K562 (cell line): ENCODE data around the gene CRB2. TPM values are rescaled to one million over a fixed set of nuclear protein-coding genes. Genes with fewer than 3 reads are reported as not detected.

ENCODE experiments used
- ATAC-seq: fragments of 200-7000 bp; cut with Tn5 transposase; 3 replicates; pipeline ENCODE4 v1.9.1; 2020; ENCODE audit warnings: moderate library complexity
- BruUV-seq: library from RNA; stranded (reverse); fragments of 400-500 nt; replicated peaks from 2 replicates; lab custom pipeline; 2021; lab: Mats Ljungman, UMichigan
- CTCF ChIA-PET: fragments of 300-600 bp; formaldehyde crosslinking; extraction: SDS; loops from one replicate; lab custom pipeline; 2021; ENCODE audit warnings: low intra/inter-chr PET ratio; lab: Yijun Ruan, JAX
- POLR2A ChIA-PET: fragments of 300-600, 350-650 bp; sonication (Branson Sonifier 250); formaldehyde crosslinking; extraction: SDS; loops from one replicate; lab custom pipeline; 2021; ENCODE audit warnings: antibody characterized with exemption, inconsistent platforms; lab: Yijun Ruan, JAX
- DNase-seq, 4 experiments: peaks; one replicate each; pipeline versions ENCODE4 v3.0.0 to v3.0.0-alpha.2; 2011 to 2018; ENCODE audit warnings: low spot score in 3 of 4, mixed read lengths in 3 of 4; ENCODE audit errors: extremely low read depth in 1 of 4
- FAIRE-seq: peaks from 2 replicates; lab custom pipeline; 2011; peaks lifted over from hg19 to GRCh38; lab: Jason Lieb, UNC
- H2AFZ ChIP-seq: 2 replicates; pipeline ENCODE4 v1.6.0; 2011; ENCODE audit warnings: low read depth, low read length, control low read depth, inconsistent platforms
- H3K27ac ChIP-seq: fragments of 200-600 bp; 3 replicates; pipeline ENCODE4 v1.8.0; 2011; ENCODE audit warnings: low read depth, mild to moderate bottlenecking, control low read depth, inconsistent platforms, low read length, moderate library complexity, mixed read lengths; ENCODE audit errors: extremely low read depth
- H3K27me3 ChIP-seq, 2 experiments: fragments of 300-600 bp in 1 of 2; 2 replicates in 1 of 2; 3 replicates in 1 of 2; pipeline versions ENCODE4 v1.6.0 to v1.8.0; 2011; ENCODE audit warnings: inconsistent platforms in 2 of 2, low read length in 2 of 2, mild to moderate bottlenecking in 1 of 2, mixed read lengths in 1 of 2, moderate library complexity in 1 of 2; ENCODE audit not compliant: control insufficient read depth in 2 of 2, insufficient read depth in 2 of 2
- H3K36me3 ChIP-seq: fragments of 300-600 bp; 3 replicates; pipeline ENCODE4 v1.8.0; 2011; ENCODE audit warnings: mild to moderate bottlenecking, low read length, inconsistent platforms; ENCODE audit not compliant: control insufficient read depth, insufficient read depth
- H3K4me1 ChIP-seq, 2 experiments: fragments of 200-600 bp in 1 of 2; replicated peaks in 1 of 2; 2 replicates in 1 of 2; 3 replicates in 1 of 2; pipeline versions ENCODE4 v1.5.1 to v1.8.0; 2011; ENCODE audit warnings: inconsistent platforms in 2 of 2, low read length in 2 of 2, mild to moderate bottlenecking in 1 of 2, mixed read lengths in 1 of 2, moderate library complexity in 1 of 2; ENCODE audit not compliant: control insufficient read depth in 2 of 2, insufficient read depth in 2 of 2
- H3K4me2 ChIP-seq: 2 replicates; pipeline ENCODE4 v1.6.1; 2011; ENCODE audit warnings: low read length, control low read depth, inconsistent platforms, mixed read lengths; ENCODE audit not compliant: insufficient read depth
- H3K4me3 ChIP-seq: fragments of 200-600 bp; sonication (generic), shearing (Covaris generic); 2 replicates; pipeline ENCODE4 v1.5.1; 2016; ENCODE audit warnings: control low read depth, inconsistent platforms
- H3K79me2 ChIP-seq: fragments of 200-600 bp; 3 replicates; pipeline ENCODE4 v1.8.0; 2011; ENCODE audit warnings: low read length, inconsistent platforms; ENCODE audit not compliant: control insufficient read depth, insufficient read depth
- H3K9ac ChIP-seq, 2 experiments: 2 replicates each; pipeline versions ENCODE4 v1.6.0 to v1.6.1; 2011; ENCODE audit warnings: low read depth in 2 of 2, low read length in 2 of 2, control low read depth in 1 of 2, inconsistent platforms in 1 of 2, mild to moderate bottlenecking in 1 of 2, mixed read lengths in 1 of 2; ENCODE audit not compliant: insufficient read depth in 1 of 2
- H3K9me1 ChIP-seq: one replicate; pipeline ENCODE4 v1.6.0; 2011; ENCODE audit warnings: inconsistent platforms, mild to moderate bottlenecking, low read length, moderate library complexity; ENCODE audit not compliant: control insufficient read depth, insufficient read depth
- H3K9me3 ChIP-seq: replicated peaks from 2 replicates; pipeline ENCODE4 v1.5.1; 2011; ENCODE audit warnings: low read depth, low read length, inconsistent platforms; ENCODE audit not compliant: control insufficient read depth, insufficient read depth
- H4K20me1 ChIP-seq: replicated peaks from 2 replicates; pipeline ENCODE4 v1.6.1; 2011; ENCODE audit warnings: low read length, inconsistent platforms, mixed read lengths; ENCODE audit not compliant: control insufficient read depth, insufficient read depth
- BCL6 ChIP-seq: fragments of 250-450 bp; sonication (Bioruptor Pico); IDR thresholded peaks from 2 replicates; pipeline ENCODE4 v1.4.0; 2020
- CTBP1 ChIP-seq: fragments of 450-650 bp; IDR thresholded peaks from 2 replicates; pipeline ENCODE4 v1.6.1; 2016; ENCODE audit warnings: borderline replicate concordance
- FOXJ3 ChIP-seq: sonication (generic); formaldehyde crosslinking; IDR thresholded peaks from 2 replicates; pipeline ENCODE4 v1.4.0; 2020; ENCODE audit warnings: mild to moderate bottlenecking, missing genetic modification reagents
- MAFG ChIP-seq: fragments of 450-650 bp; conservative IDR thresholded peaks from 2 replicates; pipeline ENCODE4 v1.6.1; 2016; ENCODE audit warnings: missing genetic modification characterization, missing compliant biosample characterization
- NCOA4 ChIP-seq: fragments of 450-650 bp; IDR thresholded peaks from 2 replicates; pipeline ENCODE4 v1.6.1; 2018; ENCODE audit warnings: mild to moderate bottlenecking; ENCODE audit not compliant: partially characterized antibody
- PRMT5 ChIP-seq: sonication (generic); formaldehyde crosslinking; IDR thresholded peaks from 2 replicates; pipeline ENCODE4 v1.5.0; 2020; ENCODE audit warnings: missing genetic modification reagents
- SMARCB1 ChIP-seq: IDR thresholded peaks from 2 replicates; pipeline ENCODE4 v1.6.1; 2011; ENCODE audit warnings: improper control_type of control experiment, low read depth; ENCODE audit not compliant: insufficient read length
- SMC3 ChIP-seq: conservative IDR thresholded peaks from 2 replicates; pipeline ENCODE4 v1.6.1; 2011; ENCODE audit warnings: low read depth, low read length, improper control_type of control experiment; ENCODE audit not compliant: insufficient read depth
- SOX6 ChIP-seq: fragments of 450-650 bp; IDR thresholded peaks from 2 replicates; pipeline ENCODE4 v1.6.1; 2014; ENCODE audit warnings: mild to moderate bottlenecking
- XRCC5 ChIP-seq: fragments of 200-400 bp; formaldehyde crosslinking; IDR thresholded peaks from 2 replicates; pipeline ENCODE4 v1.6.1; 2017; ENCODE audit warnings: low read depth, mild to moderate bottlenecking, low read length
- ZBTB8A ChIP-seq: fragments of 450-650 bp; IDR thresholded peaks from 2 replicates; pipeline ENCODE4 v1.6.1; 2018; ENCODE audit warnings: mild to moderate bottlenecking, moderate library complexity; ENCODE audit not compliant: partially characterized antibody
- ZNF431 ChIP-seq: sonication (generic); formaldehyde crosslinking; IDR thresholded peaks from 2 replicates; pipeline ENCODE4 v1.8.0; 2022; ENCODE audit warnings: mild to moderate bottlenecking, missing genetic modification reagents
- WGBS: fragments of 100-300 bp; shearing (Covaris generic); methylation state at CpG from one replicate; pipeline ENCODE4 v1.1.6; 2016; ENCODE audit warnings: low coverage, mixed read lengths; ENCODE audit not compliant: insufficient coverage; ENCODE audit errors: missing lambda C conversion rate; 5-methylcytosine and 5-hydroxymethylcytosine counted together
- in situ Hi-C: fragments of 300-500 bp; cut with MboI; formaldehyde crosslinking; loops from 4 replicates; pipeline ENCODE4 v1.15.0; 2018; ENCODE audit warnings: inconsistent platforms, mixed read lengths
- intact Hi-C: fragments of 100-400 bp; cut with micrococcal nuclease; formaldehyde crosslinking; loops from 2 replicates; pipeline ENCODE4 v1.14.2; 2022
- polyA plus RNA-seq, 8 experiments: library from polyadenylated mRNA; depleted of rRNA in 4 of 8; stranded (reverse) in 5 of 8; unstranded in 3 of 8; fragments of >200 nt; fragmentation: Nextera tagmentation in 2 of 8; fragmentation: Illumina TruSeq in 1 of 8; extraction: Ambion mirVana in 2 of 8; extraction: Trizol in 1 of 8; gene quantifications; 2 replicates each; pipeline versions ENCODE4 v1.2.1 to v1.2.3, GENCODE V29; 2011 to 2014; ENCODE audit warnings: inconsistent platforms in 1 of 8, missing spikeins in 1 of 8
- total RNA-seq, 7 experiments: library from RNA; depleted of rRNA in 6 of 7; stranded (reverse); fragments of >200 nt in 6 of 7; fragmentation: Illumina TruSeq in 2 of 7; extraction: Trizol in 2 of 7; gene quantifications; 2 replicates each; pipeline versions ENCODE4 v1.2.1 to v1.2.3, GENCODE V29; 2011 to 2021; ENCODE audit warnings: low replicate concordance in 1 of 7
- TF ChIP-seq, protein P1 (sequence below): sonication (generic); formaldehyde crosslinking; IDR thresholded peaks from 2 replicates; pipeline ENCODE4 v1.5.0; 2020; ENCODE audit warnings: missing genetic modification reagents
- TF ChIP-seq, protein P2 (sequence below): fragments of 450-650 bp; IDR thresholded peaks from one replicate; pipeline ENCODE4 v1.6.1; 2018; ENCODE audit warnings: mild to moderate bottlenecking, moderate library complexity; ENCODE audit not compliant: partially characterized antibody
- TF ChIP-seq, protein P3 (sequence below): fragments of 450-650 bp; IDR thresholded peaks from 2 replicates; pipeline ENCODE4 v1.6.1; 2018; ENCODE audit warnings: mild to moderate bottlenecking, low read depth; ENCODE audit not compliant: partially characterized antibody
- TF ChIP-seq, protein P4 (sequence below): sonication (generic); formaldehyde crosslinking; IDR thresholded peaks from 2 replicates; pipeline ENCODE4 v1.9.0; 2022; ENCODE audit warnings: mild to moderate bottlenecking, missing genetic modification reagents
- TF ChIP-seq, protein P5 (sequence below): sonication (generic); formaldehyde crosslinking; IDR thresholded peaks from 2 replicates; pipeline ENCODE4 v1.8.1; 2022; ENCODE audit warnings: missing genetic modification reagents

CRB2 gene
- total and polyA plus RNA-seq, 9 of the 15 experiments (the other 6 are each of a cell fraction or from before 2014, with no cell fraction given): 0.13 to 1.2 (median 0.25) TPM; not detected in 2

DNA sequence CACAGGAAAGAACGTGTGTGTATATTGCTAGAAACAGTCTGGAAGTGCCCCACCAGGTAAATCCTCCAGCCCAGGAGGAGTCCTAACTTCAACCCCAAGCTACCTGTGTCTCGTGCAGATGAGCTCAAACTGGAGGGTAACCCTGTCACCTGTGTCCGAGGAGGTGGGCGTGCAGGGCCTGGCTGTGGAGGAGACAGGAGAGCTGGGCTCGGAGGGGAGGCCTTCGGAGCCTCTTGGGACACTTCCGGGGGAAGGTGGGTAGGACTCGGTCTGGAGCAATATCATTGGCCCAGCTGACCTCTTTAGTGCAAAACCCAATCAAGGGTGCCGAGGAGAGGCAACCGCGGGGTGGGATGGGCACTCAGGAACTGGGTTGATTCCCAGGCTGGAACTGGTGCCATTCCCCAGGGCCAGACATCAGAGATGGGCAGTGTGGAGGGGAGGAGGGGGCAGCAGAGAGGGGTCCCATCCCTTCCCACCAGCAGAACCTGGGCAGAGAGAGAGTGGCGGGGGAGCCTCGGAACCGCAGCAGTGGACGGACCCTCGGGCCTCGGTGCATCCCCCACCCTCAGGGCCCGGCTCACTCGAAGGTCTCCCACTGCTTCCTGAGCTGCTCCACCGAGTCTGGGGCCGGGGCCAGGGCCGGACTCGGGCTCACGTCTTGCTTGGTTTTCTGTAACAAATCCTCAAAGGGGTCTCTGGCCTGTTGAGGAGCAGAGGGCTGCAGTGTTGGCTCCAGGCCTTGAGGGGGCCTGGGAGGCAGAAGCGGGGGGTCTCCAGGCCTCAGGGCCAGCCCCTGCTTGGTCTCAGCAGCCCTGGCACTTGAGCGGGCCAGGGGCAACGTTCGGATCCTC is 25.1 kb downstream of the CRB2 start:
- Histone ChIP-seq H3K27ac (no peak overlapping the region), H3K36me3 (no peaks in the 10 kb centered on the region), H3K4me3 (no peak overlapping the region), H4K20me1 (no peaks in the 10 kb centered on the region; the same call in 1 of the 2 replicates), H3K79me2 (no peaks in the 10 kb centered on the region), H3K27me3 (no peaks in the 10 kb centered on the region), H3K4me2 (no peak overlapping the region), H3K9me3 (no peaks in the 10 kb centered on the region), H3K9me1 (peaks cover 4% of the 10 kb centered on the region), H3K9ac (peak overlapping the region in 1 of 2 experiments; percentile 52; a peak in 1 of 4 replicates), H2AFZ (no peak overlapping the region), H3K4me1 (peaks cover 1 to 54% of the 10 kb centered on the region in 2 experiments; a peak in 4 of 5 replicates)
- no TSS peak for BruUV-seq
- FAIRE-seq (no peak), DNase-seq (no peak), ATAC-seq (no peak)
- in situ Hi-C loops (no loop called here), intact Hi-C loops (no loop called here)
- CTCF ChIA-PET: no interaction called here
- POLR2A ChIA-PET: interaction anchor here (0.6 to 1.2 kb wide), 3 partner anchors 9 to 79 kb away, joined by 3 to 5 read pairs (median 3); no protein-coding TSS in a partner anchor
- 66% methylated on average over 18 of the region's 28 CpGs for WGBS
- TF ChIP-seq SOX6 (no peak), NCOA4 (no peak), XRCC5 (no peak), FOXJ3 (CRISPR knock-in tag) (no peak), ZBTB8A (no peak), ZNF431 (CRISPR knock-in tag) (no peak), SMARCB1 (no peak), CTBP1 (no peak), PRMT5 (CRISPR knock-in tag) (no peak), BCL6 (CRISPR knock-in tag) (no peak), MAFG (tag) (no peak), SMC3 (no peak)
- TF ChIP-seq, protein P1, sequence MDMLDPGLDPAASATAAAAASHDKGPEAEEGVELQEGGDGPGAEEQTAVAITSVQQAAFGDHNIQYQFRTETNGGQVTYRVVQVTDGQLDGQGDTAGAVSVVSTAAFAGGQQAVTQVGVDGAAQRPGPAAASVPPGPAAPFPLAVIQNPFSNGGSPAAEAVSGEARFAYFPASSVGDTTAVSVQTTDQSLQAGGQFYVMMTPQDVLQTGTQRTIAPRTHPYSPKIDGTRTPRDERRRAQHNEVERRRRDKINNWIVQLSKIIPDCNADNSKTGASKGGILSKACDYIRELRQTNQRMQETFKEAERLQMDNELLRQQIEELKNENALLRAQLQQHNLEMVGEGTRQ (CRISPR knock-in tag): no peak
- TF ChIP-seq, protein P2, sequence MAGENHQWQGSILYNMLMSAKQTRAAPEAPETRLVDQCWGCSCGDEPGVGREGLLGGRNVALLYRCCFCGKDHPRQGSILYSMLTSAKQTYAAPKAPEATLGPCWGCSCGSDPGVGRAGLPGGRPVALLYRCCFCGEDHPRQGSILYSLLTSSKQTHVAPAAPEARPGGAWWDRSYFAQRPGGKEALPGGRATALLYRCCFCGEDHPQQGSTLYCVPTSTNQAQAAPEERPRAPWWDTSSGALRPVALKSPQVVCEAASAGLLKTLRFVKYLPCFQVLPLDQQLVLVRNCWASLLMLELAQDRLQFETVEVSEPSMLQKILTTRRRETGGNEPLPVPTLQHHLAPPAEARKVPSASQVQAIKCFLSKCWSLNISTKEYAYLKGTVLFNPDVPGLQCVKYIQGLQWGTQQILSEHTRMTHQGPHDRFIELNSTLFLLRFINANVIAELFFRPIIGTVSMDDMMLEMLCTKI: no peak
- TF ChIP-seq, protein P3, sequence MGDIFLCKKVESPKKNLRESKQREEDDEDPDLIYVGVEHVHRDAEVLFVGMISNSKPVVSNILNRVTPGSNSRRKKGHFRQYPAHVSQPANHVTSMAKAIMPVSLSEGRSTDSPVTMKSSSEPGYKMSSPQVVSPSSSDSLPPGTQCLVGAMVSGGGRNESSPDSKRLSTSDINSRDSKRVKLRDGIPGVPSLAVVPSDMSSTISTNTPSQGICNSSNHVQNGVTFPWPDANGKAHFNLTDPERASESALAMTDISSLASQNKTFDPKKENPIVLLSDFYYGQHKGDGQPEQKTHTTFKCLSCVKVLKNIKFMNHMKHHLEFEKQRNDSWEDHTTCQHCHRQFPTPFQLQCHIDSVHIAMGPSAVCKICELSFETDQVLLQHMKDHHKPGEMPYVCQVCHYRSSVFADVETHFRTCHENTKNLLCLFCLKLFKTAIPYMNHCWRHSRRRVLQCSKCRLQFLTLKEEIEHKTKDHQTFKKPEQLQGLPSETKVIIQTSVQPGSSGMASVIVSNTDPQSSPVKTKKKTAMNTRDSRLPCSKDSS: no peak
- TF ChIP-seq, protein P4, sequence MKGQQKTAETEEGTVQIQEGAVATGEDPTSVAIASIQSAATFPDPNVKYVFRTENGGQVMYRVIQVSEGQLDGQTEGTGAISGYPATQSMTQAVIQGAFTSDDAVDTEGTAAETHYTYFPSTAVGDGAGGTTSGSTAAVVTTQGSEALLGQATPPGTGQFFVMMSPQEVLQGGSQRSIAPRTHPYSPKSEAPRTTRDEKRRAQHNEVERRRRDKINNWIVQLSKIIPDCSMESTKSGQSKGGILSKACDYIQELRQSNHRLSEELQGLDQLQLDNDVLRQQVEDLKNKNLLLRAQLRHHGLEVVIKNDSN (CRISPR knock-in tag): no peak
- TF ChIP-seq, protein P5, sequence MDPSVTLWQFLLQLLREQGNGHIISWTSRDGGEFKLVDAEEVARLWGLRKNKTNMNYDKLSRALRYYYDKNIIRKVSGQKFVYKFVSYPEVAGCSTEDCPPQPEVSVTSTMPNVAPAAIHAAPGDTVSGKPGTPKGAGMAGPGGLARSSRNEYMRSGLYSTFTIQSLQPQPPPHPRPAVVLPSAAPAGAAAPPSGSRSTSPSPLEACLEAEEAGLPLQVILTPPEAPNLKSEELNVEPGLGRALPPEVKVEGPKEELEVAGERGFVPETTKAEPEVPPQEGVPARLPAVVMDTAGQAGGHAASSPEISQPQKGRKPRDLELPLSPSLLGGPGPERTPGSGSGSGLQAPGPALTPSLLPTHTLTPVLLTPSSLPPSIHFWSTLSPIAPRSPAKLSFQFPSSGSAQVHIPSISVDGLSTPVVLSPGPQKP: no peak
